Thoracic aorta (tissue), 2 donors: Measurements from ENCODE around the gene IP6K3. TPM values are rescaled to one million over a fixed set of nuclear protein-coding genes. Genes with fewer than 3 reads are reported as not detected.

Experiments used
- ATAC-seq: fragments of 150-250 bp; one replicate; pipeline ENCODE4 v1.8.0; 2017; ENCODE audit warnings: low read depth; ENCODE audit not compliant: insufficient number of reproducible peaks, low FRiP score
- DNase-seq: peaks from one replicate; pipeline ENCODE4 v3.0.0-alpha.2; 2020; ENCODE audit warnings: low spot score
- H3K27ac ChIP-seq, 2 donors: fragments of 200-600 bp; sonication (generic); 1 replicate in 1 of 2; 2 replicates in 1 of 2; pipeline ENCODE4 v1.5.1; 2016; ENCODE audit warnings: mild to moderate bottlenecking in 2 of 2, moderate library complexity in 2 of 2
- H3K27me3 ChIP-seq: fragments of 200-600 bp; sonication (generic); replicated peaks from 2 replicates; pipeline ENCODE4 v1.6.0; 2016; ENCODE audit warnings: mild to moderate bottlenecking; ENCODE audit not compliant: insufficient read depth
- H3K36me3 ChIP-seq: fragments of 200-600 bp; sonication (generic); one replicate; pipeline ENCODE4 v1.5.1; 2016
- H3K4me1 ChIP-seq, 2 donors: fragments of 200-600 bp; sonication (generic); 1 replicate in 1 of 2; 2 replicates in 1 of 2; pipeline versions ENCODE4 v1.5.1 to v1.6.0; 2016; ENCODE audit warnings: low read depth in 2 of 2, mild to moderate bottlenecking in 1 of 2; ENCODE audit not compliant: control insufficient read depth in 1 of 2
- H3K4me3 ChIP-seq: fragments of 200-600 bp; sonication (generic); 2 replicates; pipeline ENCODE4 v1.5.1; 2016; ENCODE audit warnings: mild to moderate bottlenecking
- H3K9me3 ChIP-seq: fragments of 200-600 bp; sonication (generic); 2 replicates; pipeline ENCODE4 v1.5.1; 2016
- CTCF ChIP-seq: fragments of 200-600 bp; sonication (generic); IDR thresholded peaks from one replicate; pipeline ENCODE4 v1.5.1; 2019; ENCODE audit warnings: antibody characterized with exemption
- total RNA-seq, 2 donors: library from RNA; depleted of rRNA; stranded (reverse); fragments of >200 nt; gene quantifications; one replicate each; pipeline versions ENCODE4 v1.1.0 to v1.2.3, GENCODE V29; 2016

Gene IP6K3
- total RNA-seq, 2 donors from 2014 or later: 0.27 to 0.56 TPM

DNA sequence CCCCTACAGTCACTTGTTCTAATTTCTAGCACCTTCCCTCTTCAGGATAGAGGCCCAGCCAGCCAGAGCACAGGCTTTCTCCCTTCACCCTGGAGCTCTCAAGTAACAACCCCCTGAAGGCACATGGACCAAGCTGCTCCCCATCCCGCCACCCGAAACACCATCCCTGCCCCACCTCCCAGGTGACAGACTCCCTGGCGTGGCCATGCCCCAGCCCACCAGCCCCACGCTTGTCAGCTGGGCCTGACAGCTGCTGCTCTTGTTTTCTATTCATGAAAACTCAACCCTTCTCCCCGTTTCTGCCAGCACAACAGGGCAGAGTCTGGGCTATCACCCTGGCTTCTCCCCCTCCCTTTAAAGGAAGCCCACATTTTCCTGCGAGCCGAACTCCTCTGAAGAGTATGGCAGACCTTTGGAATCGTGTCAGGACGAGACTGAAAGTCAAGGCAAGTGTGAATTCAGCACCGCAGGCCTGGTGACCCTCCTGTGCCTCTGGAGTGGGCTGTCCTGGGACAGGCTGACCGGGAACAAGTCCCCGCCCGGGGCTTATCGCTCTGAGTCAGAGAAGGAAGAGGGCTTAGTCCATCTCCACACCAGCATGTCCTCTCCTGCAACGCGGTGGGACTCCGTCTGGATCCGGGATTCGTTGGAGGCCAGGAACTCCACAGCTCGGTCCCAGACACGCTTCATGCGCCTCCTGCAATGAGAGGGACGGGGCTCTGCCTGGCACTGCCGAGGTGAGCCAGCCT, 25.6 kb upstream of the IP6K3 start:
- no peak for DNase-seq
- Histone ChIP-seq H3K4me1 (peaks cover 19 to 54% of the 10 kb centered on the region in 2 donors), H3K36me3 (peaks cover 39% of the 10 kb centered on the region), H3K27me3 (no peaks in the 10 kb centered on the region), H3K4me3 (peak overlapping the region; percentile 57), H3K9me3 (no peaks in the 10 kb centered on the region), H3K27ac (peak overlapping the region; percentile 83 to 85)
- no peak for TF ChIP-seq CTCF
- no peak for ATAC-seq

DNA sequence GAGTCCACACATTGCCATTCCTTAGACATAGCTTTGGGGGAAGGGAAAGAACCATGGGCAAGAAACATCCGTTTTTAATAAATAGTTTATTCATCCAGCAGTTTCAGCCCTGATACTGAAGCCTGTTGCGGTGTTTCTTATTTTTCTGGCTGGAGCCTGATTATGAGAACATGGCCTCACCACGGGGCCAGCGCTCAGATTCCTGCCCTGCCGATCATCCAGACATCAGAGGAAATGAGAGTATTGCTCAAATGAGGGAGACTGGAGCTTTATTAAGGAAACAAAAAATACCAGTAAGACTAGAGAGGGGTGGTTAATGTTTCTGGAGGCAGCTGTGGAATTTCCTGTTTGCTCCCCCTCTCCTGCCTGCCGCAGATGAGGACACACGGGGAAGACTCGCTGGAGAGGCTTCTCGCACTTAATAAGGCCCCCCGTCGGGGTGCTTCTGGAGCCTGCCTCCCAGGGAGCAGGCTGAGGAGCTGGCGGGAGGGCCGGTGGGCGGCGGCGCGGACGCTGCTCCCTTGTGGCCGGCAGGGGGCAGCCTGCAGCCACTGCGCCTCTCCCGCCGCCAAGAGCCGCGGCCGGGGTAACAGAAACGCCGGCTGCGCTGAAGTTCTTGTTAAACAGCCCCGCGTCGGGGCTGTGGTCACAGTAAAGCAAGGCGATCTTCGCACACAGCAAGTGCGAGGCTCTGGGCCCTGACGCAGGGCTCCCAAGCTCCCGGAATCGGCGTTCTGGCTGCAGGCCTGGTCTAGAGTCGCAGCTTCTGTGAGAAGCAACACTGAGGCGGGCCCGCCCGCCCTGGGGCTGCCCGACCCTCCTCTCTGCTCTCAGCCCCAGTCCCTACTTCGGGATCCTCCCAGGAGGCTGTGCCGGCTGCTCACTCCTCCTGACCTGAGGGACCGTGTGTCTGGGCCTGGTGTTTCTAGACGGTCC, 24.7 kb upstream of the IP6K3 start:
- Histone ChIP-seq H3K4me3 (peak overlapping the region; percentile 57), H3K36me3 (peaks cover 30% of the 10 kb centered on the region), H3K27me3 (no peaks in the 10 kb centered on the region), H3K9me3 (no peaks in the 10 kb centered on the region), H3K4me1 (peaks cover 19 to 54% of the 10 kb centered on the region in 2 donors), H3K27ac (peak overlapping the region; percentile 83 to 85)
- TF ChIP-seq CTCF: peak; percentile 96
- DNase-seq (no peak), ATAC-seq (peak; percentile 56)

DNA sequence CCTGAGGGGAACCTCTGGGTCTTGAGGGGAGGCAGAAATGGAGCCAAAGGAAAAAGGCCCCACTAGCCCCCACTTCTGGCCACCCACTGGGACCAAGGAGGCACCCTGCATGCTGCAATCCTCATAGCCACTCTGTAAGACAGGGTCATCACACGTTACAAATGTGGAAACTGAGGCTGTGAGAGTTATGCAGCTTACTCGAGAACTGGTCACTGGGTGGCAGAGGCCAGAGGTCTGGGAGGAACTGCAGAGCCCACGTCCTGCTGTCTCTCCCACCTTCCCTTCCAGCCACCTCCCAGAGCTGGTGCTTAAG, 24.1 kb upstream of the IP6K3 start:
- no peak for TF ChIP-seq CTCF
- DNase-seq (no peak), ATAC-seq (no peak)
- peak overlapping the region; percentile 83 to 85 for H3K27ac ChIP-seq
- peaks cover 24% of the 10 kb centered on the region for H3K36me3 ChIP-seq
- no peaks in the 10 kb centered on the region for H3K27me3 ChIP-seq
- peaks cover 19 to 54% of the 10 kb centered on the region in 2 donors for H3K4me1 ChIP-seq
- H3K4me3 ChIP-seq: peak overlapping the region; percentile 57
- no peaks in the 10 kb centered on the region for H3K9me3 ChIP-seq

DNA sequence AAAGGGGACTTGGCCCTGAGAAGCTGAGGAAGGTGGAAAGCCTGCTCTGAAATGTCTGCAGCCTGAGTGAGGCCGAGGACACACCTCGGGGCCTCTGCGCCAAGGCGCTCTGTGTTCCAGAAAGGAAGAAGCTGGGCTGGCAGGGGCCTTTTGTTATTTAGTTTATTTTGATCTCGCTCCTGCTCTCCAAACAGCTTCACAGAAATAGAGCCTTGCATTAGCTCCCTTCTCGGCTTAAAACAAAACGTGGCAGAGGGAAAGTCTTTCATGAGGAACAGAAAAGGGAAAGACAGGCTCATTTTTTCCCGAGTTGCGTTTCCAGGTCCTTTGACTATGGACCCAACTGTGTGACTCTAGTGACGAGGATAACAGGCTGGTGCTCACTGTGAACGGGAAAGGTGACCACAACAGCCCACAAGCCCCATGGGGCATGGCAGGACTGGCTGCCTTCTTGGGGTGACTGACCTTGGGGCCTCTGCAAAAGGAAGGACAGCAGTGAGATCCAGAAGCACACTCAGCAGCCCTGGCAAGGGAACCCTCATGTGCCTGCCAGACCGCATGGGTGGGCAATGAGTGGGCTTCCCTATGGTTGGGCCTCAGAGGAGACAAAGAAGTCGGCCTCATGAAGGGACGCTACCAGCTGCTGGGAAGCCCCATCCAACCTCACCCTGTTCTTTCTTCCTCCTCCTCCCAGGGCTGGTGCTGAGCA, 23.6 kb upstream of the IP6K3 start:
- Histone ChIP-seq H3K27me3 (no peaks in the 10 kb centered on the region), H3K36me3 (peaks cover 19% of the 10 kb centered on the region), H3K4me3 (peak overlapping the region; percentile 57), H3K4me1 (peaks cover 19 to 54% of the 10 kb centered on the region in 2 donors), H3K9me3 (no peaks in the 10 kb centered on the region), H3K27ac (peak overlapping the region; percentile 83 to 85)
- no peak for TF ChIP-seq CTCF
- ATAC-seq (no peak), DNase-seq (no peak)
